Breast epithelium (tissue), 3 donors: ENCODE results near the gene SEC14L1.

Experiments
- CTCF ChIP-seq, 3 donors: fragments of 450-650 bp; IDR thresholded peaks; one replicate each; pipeline ENCODE4 v1.5.1; 2016 to 2017; ENCODE audit warnings: antibody characterized with exemption in 3 of 3, mild to moderate bottlenecking in 3 of 3, moderate library complexity in 3 of 3
- POLR2A ChIP-seq: fragments of 450-650 bp; IDR thresholded peaks from one replicate; pipeline ENCODE4 v1.6.1; 2016; ENCODE audit warnings: antibody characterized with exemption, mild to moderate bottlenecking, moderate library complexity
- POLR2AphosphoS5 ChIP-seq, 3 donors: sonication (generic); formaldehyde crosslinking; IDR thresholded peaks; one replicate each; pipeline ENCODE4 v1.6.1; 2017; ENCODE audit warnings: antibody characterized with exemption in 3 of 3

GRCh38 chr17:77210946-77211541, 70.3 kb downstream of the SEC14L1 start:
- no peak for TF ChIP-seq CTCF (IDR thresholded peaks at IDR 0.05)
- TF ChIP-seq POLR2AphosphoS5 (IDR thresholded peaks at IDR 0.05): no peak
- no peak for TF ChIP-seq POLR2A
